HL-60 (cell line): ENCODE results near the gene GOLGA6L24.
"Not testable (repeated sequence)": the region's sequence is repeated elsewhere in the genome, so short reads cannot be mapped to it uniquely, and the experiment has no call there.

ENCODE experiments used
- CTCF ChIP-seq: IDR thresholded peaks from one replicate; pipeline ENCODE4 v1.5.1; 2011; ENCODE audit warnings: low read length, control low read depth, inconsistent platforms; ENCODE audit not compliant: insufficient read depth
- POLR2AphosphoS5 ChIP-seq: IDR thresholded peaks from 2 replicates; pipeline ENCODE4 v1.6.1; 2012; ENCODE audit warnings: low read depth
- SPI1 ChIP-seq: IDR thresholded peaks from 2 replicates; pipeline ENCODE4 v1.6.1; 2012; ENCODE audit warnings: low read depth, mild to moderate bottlenecking, borderline replicate concordance
- TF ChIP-seq, protein P1 (sequence below): IDR thresholded peaks from 2 replicates; pipeline ENCODE4 v1.6.1; 2012; ENCODE audit warnings: low read depth; ENCODE audit not compliant: insufficient replicate concordance

- TF ChIP-seq CTCF, POLR2AphosphoS5, SPI1: not testable (repeated sequence)
- TF ChIP-seq, protein P1, sequence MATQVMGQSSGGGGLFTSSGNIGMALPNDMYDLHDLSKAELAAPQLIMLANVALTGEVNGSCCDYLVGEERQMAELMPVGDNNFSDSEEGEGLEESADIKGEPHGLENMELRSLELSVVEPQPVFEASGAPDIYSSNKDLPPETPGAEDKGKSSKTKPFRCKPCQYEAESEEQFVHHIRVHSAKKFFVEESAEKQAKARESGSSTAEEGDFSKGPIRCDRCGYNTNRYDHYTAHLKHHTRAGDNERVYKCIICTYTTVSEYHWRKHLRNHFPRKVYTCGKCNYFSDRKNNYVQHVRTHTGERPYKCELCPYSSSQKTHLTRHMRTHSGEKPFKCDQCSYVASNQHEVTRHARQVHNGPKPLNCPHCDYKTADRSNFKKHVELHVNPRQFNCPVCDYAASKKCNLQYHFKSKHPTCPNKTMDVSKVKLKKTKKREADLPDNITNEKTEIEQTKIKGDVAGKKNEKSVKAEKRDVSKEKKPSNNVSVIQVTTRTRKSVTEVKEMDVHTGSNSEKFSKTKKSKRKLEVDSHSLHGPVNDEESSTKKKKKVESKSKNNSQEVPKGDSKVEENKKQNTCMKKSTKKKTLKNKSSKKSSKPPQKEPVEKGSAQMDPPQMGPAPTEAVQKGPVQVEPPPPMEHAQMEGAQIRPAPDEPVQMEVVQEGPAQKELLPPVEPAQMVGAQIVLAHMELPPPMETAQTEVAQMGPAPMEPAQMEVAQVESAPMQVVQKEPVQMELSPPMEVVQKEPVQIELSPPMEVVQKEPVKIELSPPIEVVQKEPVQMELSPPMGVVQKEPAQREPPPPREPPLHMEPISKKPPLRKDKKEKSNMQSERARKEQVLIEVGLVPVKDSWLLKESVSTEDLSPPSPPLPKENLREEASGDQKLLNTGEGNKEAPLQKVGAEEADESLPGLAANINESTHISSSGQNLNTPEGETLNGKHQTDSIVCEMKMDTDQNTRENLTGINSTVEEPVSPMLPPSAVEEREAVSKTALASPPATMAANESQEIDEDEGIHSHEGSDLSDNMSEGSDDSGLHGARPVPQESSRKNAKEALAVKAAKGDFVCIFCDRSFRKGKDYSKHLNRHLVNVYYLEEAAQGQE, result not testable (repeated sequence)
Observed at GRCh38 chr15:28396022-28396421, 38.1 kb upstream of the GOLGA6L24 start.
